NCI-H460 (cell line): ENCODE measurements around the gene CNOT11. TPM values are rescaled to one million over a fixed set of nuclear protein-coding genes. Genes with fewer than 3 reads are reported as not detected.
"Not testable (repeated sequence)": the region's sequence is repeated elsewhere in the genome, so short reads cannot be mapped to it uniquely, and the experiment has no call there.

Source experiments
- DNase-seq: peaks from one replicate; pipeline ENCODE4 v3.0.0-alpha.2; 2016; ENCODE audit warnings: low read depth; ENCODE audit errors: extremely low read depth
- polyA plus RNA-seq: library from polyadenylated mRNA; depleted of rRNA; stranded (reverse); fragments of >200 nt; gene quantifications from 2 replicates; pipeline ENCODE4 v1.2.3, GENCODE V29; 2014; cell fraction: nucleus; rRNA removed
- total RNA-seq: library from RNA; depleted of rRNA; stranded (reverse); fragments of >200 nt; shearing (Covaris generic); gene quantifications from 2 replicates; pipeline ENCODE4 v1.2.3, GENCODE V29; 2014; rRNA removed

CNOT11 gene
- 56.6 and 64.2 TPM in 2 replicates for total RNA-seq
- polyA plus RNA-seq = 65.4 and 72.0 TPM in 2 replicates

DNA sequence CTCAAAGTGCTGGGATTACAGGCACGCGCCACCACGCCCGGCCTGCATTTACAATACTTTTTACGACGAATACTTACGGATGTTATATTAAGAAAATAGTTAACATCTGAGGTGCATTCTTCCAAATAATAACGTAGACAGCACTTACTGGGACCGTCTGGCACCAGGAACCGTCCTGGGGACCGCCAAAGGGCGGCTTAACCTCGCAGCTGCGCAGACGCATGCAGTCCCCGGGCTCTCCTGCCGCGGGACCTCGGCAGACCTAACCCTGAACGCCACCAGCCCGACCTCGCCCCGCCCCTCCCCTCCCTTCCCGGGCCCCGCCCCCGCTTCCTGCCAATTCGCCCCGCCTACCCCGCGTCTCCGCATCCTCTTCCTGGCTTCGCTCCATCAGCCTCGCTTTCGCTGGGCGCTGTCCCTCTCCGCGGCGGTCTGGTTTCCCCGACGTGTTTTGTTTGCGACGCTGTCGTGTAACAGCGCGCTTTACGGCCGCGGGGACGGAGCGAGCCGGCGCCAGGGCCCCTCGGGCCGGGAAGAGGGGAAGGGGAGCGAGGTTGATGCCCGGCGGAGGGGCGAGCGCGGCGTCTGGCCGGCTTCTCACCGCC is at the start of gene CNOT11:
TSS of gene CNOT11 (plus strand) at position 479 of the 605 bp plus-strand sequence. CDS start at position 558, 79 bp downstream.
- DNase-seq = peak; percentile 98

DNA sequence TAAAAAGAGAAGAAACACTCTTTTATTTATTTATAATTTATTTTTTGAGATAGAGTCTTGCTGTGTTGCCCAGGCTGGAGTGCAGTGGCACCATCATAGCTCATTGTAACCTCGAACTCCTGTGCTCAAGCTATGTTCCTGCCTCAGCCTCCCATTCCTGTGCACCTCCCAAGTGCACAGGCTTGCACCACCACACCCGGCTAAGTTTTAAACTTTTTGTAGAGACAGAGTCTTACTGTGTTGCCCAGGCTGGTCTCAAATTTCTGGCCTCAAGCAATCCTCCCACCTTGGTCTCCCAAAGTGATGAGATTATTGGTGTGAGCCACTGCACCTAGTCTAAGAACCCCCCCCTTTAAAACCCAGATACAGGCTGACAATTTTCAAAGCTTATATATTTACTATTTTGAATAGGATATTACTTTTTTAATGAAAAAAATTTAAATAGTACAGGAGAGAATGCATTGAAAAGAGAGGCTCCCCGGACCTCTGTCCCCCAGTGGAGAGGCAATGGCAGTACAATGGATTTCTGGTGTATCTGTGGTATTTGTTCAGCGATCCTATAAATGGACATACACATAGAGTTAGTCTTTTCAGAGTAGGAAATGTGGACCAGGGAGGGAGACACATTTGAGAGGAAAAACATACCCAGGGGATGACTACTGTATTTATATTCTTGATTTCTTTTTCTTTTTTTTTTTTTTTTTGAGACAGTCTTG is 48.1 kb upstream of the CNOT11 start:
- DNase-seq = no peak

- peak; percentile 93 for DNase-seq
Observed at GRCh38 chr2:101205521-101206479, 46.9 kb upstream of the CNOT11 start.

DNA sequence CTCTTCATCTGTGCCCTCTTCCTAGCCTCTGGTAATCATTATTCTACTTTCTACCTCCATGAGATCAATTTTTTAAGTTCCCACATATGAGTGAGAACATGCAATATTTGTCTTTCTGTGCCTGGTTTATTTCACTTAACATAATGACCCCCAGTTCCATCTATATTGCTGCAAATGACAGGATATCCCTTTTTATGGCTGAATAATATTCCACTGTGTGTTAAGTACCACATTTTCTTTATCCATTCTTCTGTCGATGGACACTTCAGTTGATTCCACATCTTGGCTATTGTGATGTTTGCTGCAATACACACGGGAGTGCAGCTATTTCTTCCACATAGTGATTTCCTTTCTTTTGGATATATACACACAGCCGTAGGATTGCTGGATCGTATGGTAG is 43.9 kb upstream of the CNOT11 start:
- DNase-seq = no peak

DNA sequence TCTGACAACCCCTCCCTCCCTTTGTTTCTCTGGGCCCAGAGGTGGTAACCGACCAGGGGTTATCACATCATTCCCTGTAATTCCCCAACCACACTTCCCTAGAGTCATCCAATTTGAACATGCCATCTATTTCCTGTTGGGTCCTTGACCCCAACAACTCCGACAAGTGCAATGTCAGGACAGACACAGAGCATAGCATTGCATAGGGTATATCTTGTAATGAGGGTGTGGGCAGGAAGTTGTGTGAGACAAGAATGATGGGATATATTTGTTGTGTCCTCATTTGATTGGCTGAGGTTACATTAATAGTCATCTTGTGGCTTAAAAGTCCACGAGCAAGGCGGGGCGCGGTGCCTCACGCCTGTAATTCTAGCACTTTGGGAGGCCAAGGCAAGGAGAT is 33.4 kb upstream of the CNOT11 start:
- no peak for DNase-seq

DNA sequence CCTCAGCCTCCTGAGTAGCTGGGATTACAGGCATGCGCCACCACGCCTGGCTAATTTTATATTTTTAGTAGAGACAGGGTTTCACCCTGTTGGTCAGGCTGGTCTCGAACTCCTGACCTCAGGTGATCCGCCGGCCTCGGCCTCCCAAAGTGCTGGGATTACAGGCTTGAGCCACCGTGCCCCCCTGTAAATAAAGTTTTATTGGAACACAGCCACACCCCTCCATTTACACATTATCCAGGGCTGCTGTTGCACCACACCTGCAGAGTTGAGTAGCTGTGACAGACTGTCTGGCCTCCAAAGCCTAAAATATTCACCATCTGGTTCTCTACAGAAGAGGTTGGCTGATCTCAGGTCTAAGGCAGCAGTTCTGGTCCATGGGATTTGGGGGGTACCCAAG is 32.6 kb upstream of the CNOT11 start:
- DNase-seq = not testable (repeated sequence)

DNA sequence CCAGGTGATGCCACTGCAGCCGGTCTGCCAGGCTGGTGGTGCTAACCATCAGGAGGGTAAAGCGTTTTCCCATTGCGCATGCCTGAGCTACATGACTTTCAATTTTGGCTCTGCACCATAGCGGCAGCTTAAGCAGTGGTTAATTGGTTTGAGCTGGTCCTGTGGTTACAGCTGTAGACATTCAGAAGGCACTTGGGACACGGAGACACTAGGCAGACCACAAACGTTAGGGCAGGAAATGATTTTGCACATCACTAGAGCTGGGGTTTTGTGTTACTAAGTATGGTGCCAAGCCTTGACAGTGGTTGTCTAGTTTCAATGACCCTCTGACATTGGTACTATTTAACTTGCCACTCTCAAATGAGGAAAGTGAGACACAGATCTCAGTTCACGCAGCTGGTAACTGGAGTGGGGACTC is 28.9 kb upstream of the CNOT11 start:
- no peak for DNase-seq

- no peak for DNase-seq
Observed at GRCh38 chr2:101230541-101231001, 22.1 kb upstream of the CNOT11 start.

DNA sequence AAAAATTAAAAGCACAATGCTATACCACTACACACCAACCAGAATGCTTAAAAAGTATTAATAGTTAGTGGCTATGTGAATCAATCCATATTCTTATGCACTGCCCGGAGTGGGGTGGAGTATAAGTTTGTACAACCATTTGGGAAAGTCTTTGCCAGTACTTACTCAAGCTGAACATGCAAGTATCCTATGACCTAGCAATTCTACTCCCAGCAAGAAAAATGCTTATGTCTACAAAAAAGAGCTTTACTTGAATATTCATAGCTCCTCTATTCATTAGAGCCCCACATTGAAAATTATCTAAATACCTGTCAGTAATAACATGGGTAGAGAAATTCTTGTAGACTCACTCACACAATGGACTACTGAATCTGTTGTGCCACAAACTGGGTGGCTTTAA is 21.4 kb upstream of the CNOT11 start:
- no peak for DNase-seq

DNA sequence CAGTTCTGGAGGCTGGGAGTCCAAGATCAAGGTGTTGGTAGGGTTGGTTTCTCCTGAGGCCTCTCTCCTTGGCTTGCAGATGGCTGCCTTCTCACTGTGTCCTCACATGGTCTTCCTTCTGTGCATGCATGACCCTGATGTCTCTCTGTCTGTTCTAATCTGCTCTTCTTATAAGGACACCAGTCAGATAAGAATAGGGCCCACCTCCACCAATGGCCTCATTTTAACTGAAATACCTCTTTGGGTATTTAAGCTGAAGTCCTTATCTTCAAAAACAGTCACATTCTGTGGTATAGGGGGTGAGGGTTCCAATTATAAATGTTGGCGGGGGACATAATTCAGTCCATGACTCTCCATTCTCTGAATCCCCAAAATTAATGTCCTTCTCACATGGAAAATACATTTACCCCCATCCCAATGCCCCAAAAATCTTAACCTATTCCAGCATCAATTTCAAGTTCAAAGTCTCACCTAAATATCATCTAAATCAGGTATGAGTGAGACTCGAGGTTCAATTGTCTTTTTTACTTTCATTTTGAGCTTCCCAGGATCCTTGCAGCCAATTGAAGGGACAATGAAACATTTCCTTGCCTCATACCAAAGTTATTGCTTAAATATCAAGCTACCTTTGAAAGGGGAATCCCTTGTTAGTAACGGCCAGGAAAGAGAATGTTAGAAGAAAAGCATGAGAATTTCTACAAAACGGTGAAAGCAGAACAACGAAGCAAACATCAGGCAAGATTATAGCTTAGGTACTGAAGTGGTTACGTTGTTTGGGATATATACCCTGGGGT is 20.6 kb upstream of the CNOT11 start:
- no peak for DNase-seq

- no peak for DNase-seq
Observed at GRCh38 chr2:101232770-101233169, 19.9 kb upstream of the CNOT11 start.

GRCh38 chr2:101234169-101234938 is 18.3 kb upstream of the CNOT11 start:
- no peak for DNase-seq

DNA sequence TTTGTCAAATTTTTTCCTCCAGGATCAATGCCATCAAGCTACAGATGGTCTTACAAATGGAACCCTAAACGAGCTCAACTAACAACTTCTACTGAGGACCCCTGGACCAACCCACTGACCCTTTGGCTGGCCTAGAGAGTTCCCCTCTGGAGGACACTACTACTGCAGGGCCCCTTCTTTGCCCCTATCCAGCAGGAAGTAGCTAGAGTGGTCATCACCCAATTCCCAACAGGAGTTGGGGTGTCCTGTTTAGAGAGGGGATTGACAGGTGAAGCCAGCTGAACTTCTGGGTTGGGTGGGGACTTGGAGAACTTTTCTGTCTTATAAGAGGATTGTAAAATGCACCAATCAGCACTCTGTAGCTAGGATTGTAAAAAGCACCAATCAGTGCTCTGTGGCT is 16.7 kb upstream of the CNOT11 start:
- not testable (repeated sequence) for DNase-seq

DNA sequence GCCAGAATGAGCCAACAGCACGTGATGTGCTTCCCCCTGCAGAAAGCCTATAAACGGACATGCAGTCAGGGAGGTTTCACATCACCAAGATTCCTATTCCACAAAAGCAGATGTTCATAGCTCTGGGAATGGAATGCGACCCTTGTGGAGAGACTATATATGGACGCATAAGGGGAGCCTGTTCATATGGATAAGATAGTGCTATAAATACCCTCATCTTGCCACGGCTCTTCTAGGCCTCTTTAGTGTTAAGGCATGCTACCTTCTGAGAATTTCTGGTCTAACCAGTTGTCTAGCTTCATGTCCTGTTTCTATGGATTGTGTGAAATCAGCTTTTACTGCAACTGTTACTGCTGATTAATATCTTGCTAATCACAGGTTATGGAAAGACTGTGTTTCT is 14.7 kb upstream of the CNOT11 start:
- not testable (repeated sequence) for DNase-seq

DNA sequence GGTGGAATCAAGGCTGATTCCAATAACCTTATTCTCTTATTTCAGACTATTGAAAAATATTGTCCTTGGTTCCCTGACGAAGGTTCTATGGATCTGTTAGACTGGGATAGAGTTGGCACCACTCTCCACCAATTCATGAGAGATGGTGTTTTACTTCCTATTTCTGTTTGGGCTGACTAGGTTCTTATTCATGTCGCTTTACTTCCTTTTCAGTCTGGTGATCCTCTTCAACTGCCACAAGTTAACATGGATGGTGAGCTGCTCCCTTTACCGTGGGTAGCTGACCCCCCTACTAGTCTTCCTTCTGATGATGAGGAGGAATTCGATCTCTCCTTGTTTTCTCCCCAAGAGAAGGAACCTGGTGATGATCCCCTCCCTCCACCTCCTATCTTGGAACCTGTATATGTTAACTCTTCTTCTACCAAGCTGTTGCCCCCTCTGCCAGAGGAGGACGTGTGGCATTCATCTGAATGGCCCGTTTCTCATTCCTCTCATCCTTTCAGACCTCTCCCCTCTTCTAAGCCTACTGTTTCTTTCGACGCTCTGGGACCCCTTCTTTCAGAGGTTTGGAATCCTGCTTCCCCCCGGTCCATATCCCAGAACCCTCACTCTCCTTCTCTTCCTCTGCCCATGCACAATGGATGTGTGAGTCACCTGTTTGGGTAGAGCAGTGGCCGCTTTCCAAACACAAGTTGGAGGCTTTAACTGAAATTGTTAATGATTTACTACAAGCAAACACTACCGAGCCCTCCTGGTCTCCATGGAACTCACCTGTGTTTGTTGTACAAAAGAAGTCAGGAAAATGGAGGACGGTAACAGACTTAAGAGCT is 13.5 kb upstream of the CNOT11 start:
- no peak for DNase-seq

DNA sequence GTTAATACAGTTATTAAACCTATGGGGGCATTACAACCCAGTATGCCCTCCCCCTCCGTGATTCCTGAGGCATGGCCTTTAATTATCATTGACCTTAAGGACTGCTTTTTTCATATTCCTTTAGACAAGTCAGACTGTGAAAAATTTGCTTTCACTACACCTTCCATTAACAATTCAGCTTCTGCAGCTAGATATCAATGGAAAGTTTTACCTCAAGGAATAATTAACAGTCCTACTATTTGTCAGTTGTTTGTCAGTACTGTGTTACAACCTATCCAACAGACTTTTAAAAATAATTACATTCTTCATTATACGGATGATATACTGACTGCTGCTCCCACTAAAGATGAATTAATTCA is 12.9 kb upstream of the CNOT11 start:
- not testable (repeated sequence) for DNase-seq

GRCh38 chr2:101240694-101241093 is 12.0 kb upstream of the CNOT11 start:
- peak; percentile 13 for DNase-seq

DNA sequence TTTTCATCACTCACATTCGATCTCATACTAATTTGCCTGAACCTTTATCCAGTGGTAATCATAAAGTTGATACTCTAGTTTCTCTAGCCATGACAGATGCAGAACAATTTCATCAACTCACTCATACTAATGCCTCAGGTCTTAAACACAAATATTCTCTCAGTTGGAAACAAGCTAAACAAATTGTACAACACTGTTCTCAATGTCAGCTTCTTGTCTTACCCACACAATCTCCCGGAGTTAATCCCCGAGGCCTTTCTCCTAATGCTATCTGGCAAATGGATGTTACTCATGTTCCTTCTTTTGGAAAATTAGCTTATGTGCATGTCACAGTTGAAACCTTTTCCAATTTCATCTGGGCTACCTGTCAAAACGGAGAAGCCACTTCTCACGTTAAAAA is 11.5 kb upstream of the CNOT11 start:
- no peak for DNase-seq

DNA sequence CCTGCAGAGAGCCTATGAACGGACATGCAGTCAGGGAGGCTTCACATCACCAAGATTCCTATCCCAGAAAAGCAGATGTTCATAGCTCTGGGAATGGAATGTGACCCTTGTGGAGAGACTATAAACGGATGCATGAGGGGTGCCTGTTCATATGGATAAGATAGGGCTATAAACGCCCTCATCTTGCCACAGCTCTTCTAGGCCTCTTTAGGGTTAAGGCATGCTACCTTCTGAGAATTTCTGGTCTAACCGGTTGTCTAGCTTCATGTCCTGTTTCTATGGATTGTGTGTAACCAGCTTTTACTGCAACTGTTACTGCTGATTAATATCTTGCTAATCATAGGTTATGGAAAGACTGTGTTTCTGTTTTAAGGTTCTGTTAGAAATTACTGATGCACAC is 8.3 kb upstream of the CNOT11 start:
- DNase-seq = not testable (repeated sequence)
